Measurements from ENCODE around the gene UFD1.

Gene UFD1

GRCh38 chr22:19516378-19517170, 37.6 kb upstream of the UFD1 start:
- in situ Hi-C loops (cut with MboI; ENCODE audit: low sequenced_read_pairs), result no loop called here

- in situ Hi-C loops (cut with MboI; ENCODE audit: low sequenced_read_pairs), result no loop called here
These were observed 36.8 kb upstream of the UFD1 start for GRCh38 chr22:19515654-19516377.

- in situ Hi-C loops (cut with MboI; ENCODE audit: low sequenced_read_pairs), result no loop called here
These were observed 36.0 kb upstream of the UFD1 start for GRCh38 chr22:19514831-19515565.

- in situ Hi-C loops (cut with MboI; ENCODE audit: low sequenced_read_pairs), result no loop called here
These were observed 34.8 kb upstream of the UFD1 start for GRCh38 chr22:19513823-19514222.

- in situ Hi-C loops (cut with MboI; ENCODE audit: low sequenced_read_pairs), result no loop called here
These were observed 31.9 kb upstream of the UFD1 start for GRCh38 chr22:19510919-19511341.

GRCh38 chr22:19509923-19510322, 30.9 kb upstream of the UFD1 start:
- in situ Hi-C loops (cut with MboI; ENCODE audit: low sequenced_read_pairs), result no loop called here

- in situ Hi-C loops (cut with MboI; ENCODE audit: low sequenced_read_pairs), result no loop called here
These were observed 30.2 kb upstream of the UFD1 start for GRCh38 chr22:19509191-19509590.

GRCh38 chr22:19508024-19508776, 29.2 kb upstream of the UFD1 start:
- in situ Hi-C loops (cut with MboI; ENCODE audit: low sequenced_read_pairs), result no loop called here

- in situ Hi-C loops (cut with MboI; ENCODE audit: low sequenced_read_pairs), result no loop called here
These were observed 28.5 kb upstream of the UFD1 start for GRCh38 chr22:19507534-19507861.

- in situ Hi-C loops (cut with MboI; ENCODE audit: low sequenced_read_pairs), result no loop called here
These were observed 27.2 kb upstream of the UFD1 start for GRCh38 chr22:19506212-19506611.

- in situ Hi-C loops (cut with MboI; ENCODE audit: low sequenced_read_pairs), result no loop called here
These were observed 26.7 kb upstream of the UFD1 start for GRCh38 chr22:19505735-19506126.

GRCh38 chr22:19504900-19505734, 26.1 kb upstream of the UFD1 start:
- in situ Hi-C loops (cut with MboI; ENCODE audit: low sequenced_read_pairs), result no loop called here

- in situ Hi-C loops (cut with MboI; ENCODE audit: low sequenced_read_pairs), result no loop called here
These were observed 24.9 kb upstream of the UFD1 start for GRCh38 chr22:19503869-19504268.

- in situ Hi-C loops (cut with MboI; ENCODE audit: low sequenced_read_pairs), result no loop called here
These were observed 24.4 kb upstream of the UFD1 start for GRCh38 chr22:19503367-19503766.

- in situ Hi-C loops (cut with MboI; ENCODE audit: low sequenced_read_pairs), result no loop called here
These were observed 23.0 kb upstream of the UFD1 start for GRCh38 chr22:19501897-19502447.

GRCh38 chr22:19499880-19500242, 20.9 kb upstream of the UFD1 start:
- in situ Hi-C loops (cut with MboI; ENCODE audit: low sequenced_read_pairs), result no loop called here

GRCh38 chr22:19499236-19499879, 20.4 kb upstream of the UFD1 start:
- in situ Hi-C loops (cut with MboI; ENCODE audit: low sequenced_read_pairs), result no loop called here

GRCh38 chr22:19498866-19499190, 19.8 kb upstream of the UFD1 start:
- in situ Hi-C loops (cut with MboI; ENCODE audit: low sequenced_read_pairs), result no loop called here

- in situ Hi-C loops (cut with MboI; ENCODE audit: low sequenced_read_pairs), result no loop called here
These were observed 19.3 kb upstream of the UFD1 start for GRCh38 chr22:19498154-19498865.

Data from HL-60/S4 treated with retinoic acid at 250 ng/mL for 4 days and 3 days (cell line).